Trophoblast cell (in vitro differentiated cells and primary cell): ENCODE measurements around the gene INPP4A.

Source experiments
- DNase-seq, 2 donors: peaks; one replicate each; pipeline ENCODE4 v3.0.0-alpha.2; 2016
- H2AFZ ChIP-seq: 2 replicates; pipeline ENCODE4 v1.6.1; 2013; ENCODE audit warnings: low read length, moderate library complexity, mild to moderate bottlenecking; ENCODE audit not compliant: insufficient read depth, poor library complexity
- H2AK5ac ChIP-seq: 2 replicates; pipeline ENCODE4 v1.6.1; 2013; ENCODE audit warnings: mild to moderate bottlenecking, low read length
- H2BK120ac ChIP-seq: 2 replicates; pipeline ENCODE4 v1.6.1; 2013; ENCODE audit warnings: low read length, mild to moderate bottlenecking, moderate library complexity; ENCODE audit not compliant: insufficient read depth, poor library complexity
- H2BK12ac ChIP-seq: 2 replicates; pipeline ENCODE4 v1.6.1; 2013; ENCODE audit warnings: mild to moderate bottlenecking, low read length, moderate library complexity
- H2BK5ac ChIP-seq: 2 replicates; pipeline ENCODE4 v1.6.1; 2013; ENCODE audit warnings: low read length, low read depth, moderate library complexity, mild to moderate bottlenecking; ENCODE audit not compliant: poor library complexity
- H3K14ac ChIP-seq: 2 replicates; pipeline ENCODE4 v1.6.1; 2013; ENCODE audit warnings: mild to moderate bottlenecking, low read length
- H3K18ac ChIP-seq: 2 replicates; pipeline ENCODE4 v1.6.1; 2013; ENCODE audit warnings: mild to moderate bottlenecking, low read length
- H3K23ac ChIP-seq: 2 replicates; pipeline ENCODE4 v1.6.1; 2013; ENCODE audit warnings: low read length
- H3K27ac ChIP-seq: 2 replicates; pipeline ENCODE4 v1.5.1; 2013; ENCODE audit warnings: low read depth, mild to moderate bottlenecking, inconsistent platforms, low read length, moderate library complexity
- H3K27me3 ChIP-seq: 2 replicates; pipeline ENCODE4 v1.6.1; 2013; ENCODE audit warnings: inconsistent platforms, mild to moderate bottlenecking, low read length, moderate library complexity; ENCODE audit not compliant: insufficient read depth
- H3K36me3 ChIP-seq, 2 experiments: 1 replicate in 1 of 2; 2 replicates in 1 of 2; pipeline ENCODE4 v1.6.1; 2013; ENCODE audit warnings: low read length in 2 of 2, mild to moderate bottlenecking in 2 of 2, moderate library complexity in 1 of 2; ENCODE audit not compliant: insufficient read depth in 2 of 2, control insufficient read depth in 1 of 2
- H3K4ac ChIP-seq: 2 replicates; pipeline ENCODE4 v1.6.1; 2013; ENCODE audit warnings: low read depth, mild to moderate bottlenecking, low read length, moderate library complexity
- H3K4me1 ChIP-seq, 2 experiments: 1 replicate in 1 of 2; 2 replicates in 1 of 2; pipeline ENCODE4 v1.6.1; 2013; ENCODE audit warnings: low read length in 2 of 2, mild to moderate bottlenecking in 2 of 2, moderate library complexity in 1 of 2; ENCODE audit not compliant: insufficient read depth in 2 of 2, control insufficient read depth in 1 of 2
- H3K4me2 ChIP-seq: 2 replicates; pipeline ENCODE4 v1.6.1; 2013; ENCODE audit warnings: inconsistent platforms, mild to moderate bottlenecking, low read length, moderate library complexity
- H3K4me3 ChIP-seq: 2 replicates; pipeline ENCODE4 v1.5.1; 2013; ENCODE audit warnings: mild to moderate bottlenecking, low read depth, low read length, inconsistent platforms
- H3K79me1 ChIP-seq: one replicate; pipeline ENCODE4 v1.6.1; 2013; ENCODE audit warnings: low read length
- H3K79me2 ChIP-seq: 2 replicates; pipeline ENCODE4 v1.6.1; 2013; ENCODE audit warnings: low read length, mild to moderate bottlenecking; ENCODE audit not compliant: control insufficient read depth, insufficient read depth, poor library complexity
- H3K9ac ChIP-seq: 2 replicates; pipeline ENCODE4 v1.6.1; 2013; ENCODE audit warnings: mild to moderate bottlenecking, low read length
- H3K9me3 ChIP-seq: 2 replicates; pipeline ENCODE4 v1.6.1; 2013; ENCODE audit warnings: low read depth, mild to moderate bottlenecking, control low read depth, inconsistent platforms, low read length; ENCODE audit not compliant: insufficient read depth
- H4K12ac ChIP-seq: 2 replicates; pipeline ENCODE4 v1.6.1; 2013; ENCODE audit warnings: low read depth, mild to moderate bottlenecking, low read length, moderate library complexity
- H4K8ac ChIP-seq: 2 replicates; pipeline ENCODE4 v1.6.1; 2013; ENCODE audit warnings: low read depth, mild to moderate bottlenecking, low read length, moderate library complexity
- H4K91ac ChIP-seq: one replicate; pipeline ENCODE4 v1.6.1; 2013; ENCODE audit warnings: low read depth, mild to moderate bottlenecking, low read length, moderate library complexity
- WGBS: extraction: QIAGEN DNeasy Blood & Tissue Kit; methylation state at CpG from one replicate; pipeline ENCODE4 v1.1.7; 2013; ENCODE audit warnings: missing lambda C conversion rate; ENCODE audit not compliant: insufficient read length, insufficient coverage; ENCODE audit errors: extremely low coverage; 5-methylcytosine and 5-hydroxymethylcytosine counted together

INPP4A gene

DNA sequence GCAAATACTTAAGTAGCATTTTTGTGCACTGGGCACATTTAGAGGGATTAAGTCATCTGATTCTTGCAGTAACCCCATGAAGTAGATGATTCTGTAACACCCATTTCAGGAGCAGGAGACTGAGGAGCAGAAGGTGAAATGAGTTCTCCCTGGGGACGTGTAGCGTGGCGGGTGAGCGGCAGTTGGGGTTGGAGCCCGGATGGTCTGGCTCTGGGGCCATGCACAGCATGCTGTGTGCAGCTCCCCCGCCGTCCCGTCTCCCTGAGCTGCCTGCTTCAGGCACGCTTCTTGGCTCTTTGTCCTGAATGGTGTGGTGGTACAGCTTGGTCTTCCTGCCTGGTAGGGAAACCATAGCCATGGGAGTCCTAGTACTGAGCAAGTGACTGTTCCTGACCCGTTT, 32.4 kb downstream of the INPP4A start:
- H2AK5ac ChIP-seq, result no peak overlapping the region
- H3K4ac ChIP-seq, result peak overlapping the region; percentile 13
- H3K23ac ChIP-seq, result no peak overlapping the region
- peaks cover 20 to 21% of the 10 kb centered on the region in 2 experiments for H3K4me1 ChIP-seq
- H3K27ac ChIP-seq, result no peak overlapping the region
- no peaks in the 10 kb centered on the region for H3K27me3 ChIP-seq
- H3K9ac ChIP-seq, result no peak overlapping the region
- peak overlapping the region; percentile 24 for H2AFZ ChIP-seq
- H3K79me2 ChIP-seq, result peaks cover 7% of the 10 kb centered on the region
- H3K4me2 ChIP-seq, result no peak overlapping the region
- peaks cover 10% of the 10 kb centered on the region for H3K79me1 ChIP-seq
- no peak overlapping the region for H3K4me3 ChIP-seq
- no CpG with 5 or more reads among the region's 10 CpGs for WGBS
- no peak overlapping the region for H2BK120ac ChIP-seq
- peaks cover 4% of the 10 kb centered on the region for H3K9me3 ChIP-seq
- no peak overlapping the region for H4K8ac ChIP-seq
- no peak overlapping the region for H3K18ac ChIP-seq
- H4K12ac ChIP-seq, result no peak overlapping the region
- no peak overlapping the region for H3K14ac ChIP-seq
- DNase-seq, result no peak
- no peak overlapping the region for H2BK5ac ChIP-seq
- H4K91ac ChIP-seq, result peak overlapping the region; percentile 20
- no peaks in the 10 kb centered on the region for H3K36me3 ChIP-seq
- H2BK12ac ChIP-seq, result no peak overlapping the region

DNA sequence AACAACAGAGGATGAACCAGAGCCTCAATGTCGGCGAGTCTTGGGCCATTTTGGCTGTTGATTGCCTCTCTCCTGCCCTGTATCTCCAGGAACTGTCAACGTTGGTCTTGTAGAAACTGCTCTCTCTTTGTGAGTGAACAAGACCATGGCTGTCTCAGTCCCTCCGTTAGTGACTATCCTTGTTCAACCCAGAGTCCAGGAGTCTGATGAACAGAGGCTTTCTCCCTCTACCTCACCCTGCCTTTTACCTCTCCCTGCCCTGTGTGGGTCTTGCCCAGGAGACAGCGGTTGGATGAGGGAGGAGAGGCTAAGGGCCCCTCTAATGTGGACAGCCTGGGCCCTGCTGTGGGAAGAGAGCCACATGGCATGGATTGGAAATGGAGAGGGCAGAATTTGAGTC, 32.8 kb downstream of the INPP4A start:
- peak overlapping the region; percentile 23 for H2AFZ ChIP-seq
- no peak overlapping the region for H3K23ac ChIP-seq
- peak overlapping the region; percentile 18 for H2AK5ac ChIP-seq
- H2BK120ac ChIP-seq, result peak overlapping the region; percentile 15
- H3K14ac ChIP-seq, result peak overlapping the region; percentile 17
- H4K12ac ChIP-seq, result no peak overlapping the region
- no peak overlapping the region for H3K9ac ChIP-seq
- H3K36me3 ChIP-seq, result no peaks in the 10 kb centered on the region
- no CpG with 5 or more reads among the region's 5 CpGs for WGBS
- peak overlapping the region; percentile 28 for H2BK5ac ChIP-seq
- peaks cover 20 to 21% of the 10 kb centered on the region in 2 experiments for H3K4me1 ChIP-seq
- H3K9me3 ChIP-seq, result peaks cover 4% of the 10 kb centered on the region
- H3K79me2 ChIP-seq, result peaks cover 7% of the 10 kb centered on the region
- H4K8ac ChIP-seq, result peak overlapping the region; percentile 25
- DNase-seq, result no peak
- peak overlapping the region; percentile 14 for H3K18ac ChIP-seq
- H3K79me1 ChIP-seq, result peaks cover 10% of the 10 kb centered on the region
- H3K4me3 ChIP-seq, result no peak overlapping the region
- no peak overlapping the region for H3K4ac ChIP-seq
- no peaks in the 10 kb centered on the region for H3K27me3 ChIP-seq
- peak overlapping the region; percentile 45 for H4K91ac ChIP-seq
- no peak overlapping the region for H2BK12ac ChIP-seq
- no peak overlapping the region for H3K27ac ChIP-seq
- H3K4me2 ChIP-seq, result no peak overlapping the region

DNA sequence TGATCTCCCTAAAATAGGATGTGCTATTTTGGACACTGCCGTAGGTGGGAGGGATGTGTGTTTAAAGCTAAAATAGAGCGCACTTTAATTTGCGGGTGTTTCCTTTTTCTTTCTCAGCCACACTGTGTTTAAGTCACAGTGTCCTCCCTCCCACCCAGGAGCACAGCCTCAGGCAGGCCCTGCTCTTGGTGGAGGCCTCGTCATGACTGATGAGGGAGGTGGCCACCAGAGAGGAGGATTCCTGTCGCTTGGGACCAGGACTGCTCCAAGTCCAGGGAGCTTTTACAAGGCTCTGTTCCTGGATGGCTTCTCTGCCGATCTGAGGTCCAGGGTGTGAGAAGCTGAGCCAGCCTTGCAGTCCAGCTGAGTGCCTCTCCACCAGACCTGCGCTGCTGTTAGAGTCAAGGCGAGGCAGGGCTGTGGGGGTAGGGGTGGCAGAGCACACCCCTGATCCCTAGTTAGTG, 33.5 kb downstream of the INPP4A start:
- Histone ChIP-seq H3K79me1 (peaks cover 10% of the 10 kb centered on the region), H3K27ac (peak overlapping the region; percentile 9), H3K36me3 (no peaks in the 10 kb centered on the region), H4K12ac (no peak overlapping the region), H4K91ac (no peak overlapping the region), H3K4me3 (no peak overlapping the region), H3K14ac (no peak overlapping the region), H3K4me2 (no peak overlapping the region), H2BK12ac (no peak overlapping the region), H2BK5ac (no peak overlapping the region), H3K79me2 (peaks cover 7% of the 10 kb centered on the region), H3K9me3 (peaks cover 3% of the 10 kb centered on the region), H3K23ac (no peak overlapping the region), H3K27me3 (no peaks in the 10 kb centered on the region), H3K4me1 (peaks cover 20 to 21% of the 10 kb centered on the region in 2 experiments), H4K8ac (peak overlapping the region; percentile 25), H2AK5ac (peak overlapping the region; percentile 23), H3K4ac (no peak overlapping the region), H3K9ac (no peak overlapping the region), H2AFZ (no peak overlapping the region), H2BK120ac (no peak overlapping the region), H3K18ac (peak overlapping the region; percentile 45)
- DNase-seq, result peak; percentile 28 to 51
- WGBS, result no CpG with 5 or more reads among the region's 8 CpGs

DNA sequence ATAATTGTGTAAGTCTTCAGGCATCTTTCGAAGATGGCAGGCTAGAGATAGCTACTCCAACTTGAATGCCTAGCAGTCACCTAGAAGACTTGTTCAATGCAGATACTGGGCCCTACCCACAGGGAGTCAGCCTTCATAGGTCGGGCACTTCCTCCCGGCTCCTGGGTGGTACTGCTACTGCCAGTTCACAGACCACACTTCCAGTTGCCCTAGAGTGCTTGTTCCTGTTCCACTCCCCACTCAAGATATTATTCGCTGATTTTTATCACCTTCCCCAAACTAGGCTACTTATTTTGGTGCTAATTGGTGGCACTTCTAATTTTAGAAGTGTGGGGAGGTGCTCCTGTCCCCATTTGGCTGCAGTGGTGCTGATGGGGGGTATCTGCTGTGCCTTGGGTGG, 34.2 kb downstream of the INPP4A start:
- H3K23ac ChIP-seq, result no peak overlapping the region
- no peaks in the 10 kb centered on the region for H3K36me3 ChIP-seq
- no peak overlapping the region for H4K91ac ChIP-seq
- H2BK12ac ChIP-seq, result no peak overlapping the region
- H4K12ac ChIP-seq, result no peak overlapping the region
- peak overlapping the region; percentile 27 for H3K18ac ChIP-seq
- no peak overlapping the region for H2BK120ac ChIP-seq
- H4K8ac ChIP-seq, result no peak overlapping the region
- no peak overlapping the region for H3K27ac ChIP-seq
- DNase-seq, result peak in 1 of 2 donors; percentile 64
- H3K9me3 ChIP-seq, result no peaks in the 10 kb centered on the region
- no peak overlapping the region for H2AFZ ChIP-seq
- H3K4me1 ChIP-seq, result peaks cover 26 to 28% of the 10 kb centered on the region in 2 experiments
- H3K4ac ChIP-seq, result peak overlapping the region; percentile 43
- H3K79me2 ChIP-seq, result peaks cover 7% of the 10 kb centered on the region
- no peak overlapping the region for H3K4me3 ChIP-seq
- peaks cover 10% of the 10 kb centered on the region for H3K79me1 ChIP-seq
- WGBS, result no CpG with 5 or more reads among the region's 4 CpGs
- H3K4me2 ChIP-seq, result no peak overlapping the region
- no peak overlapping the region for H3K9ac ChIP-seq
- H3K27me3 ChIP-seq, result no peaks in the 10 kb centered on the region
- no peak overlapping the region for H2BK5ac ChIP-seq
- no peak overlapping the region for H2AK5ac ChIP-seq
- no peak overlapping the region for H3K14ac ChIP-seq
